ENCODE results near the gene GLIS1. TPM values are rescaled to one million over a fixed set of nuclear protein-coding genes. Genes with fewer than 3 reads are reported as not detected.

The GLIS1 gene
- total RNA-seq, 1 donor from 2014 or later = not detected

- H3K36me3 ChIP-seq = no peaks in the 10 kb centered on the region
- H3K27ac ChIP-seq = no peak overlapping the region
- H3K4me3 ChIP-seq = no peak overlapping the region
- no peaks in the 10 kb centered on the region for H3K27me3 ChIP-seq
- peaks cover 0 to 8% of the 10 kb centered on the region in 2 donors for H3K4me1 ChIP-seq
- DNase-seq (ENCODE audit: low spot score in 2 of 2) = no peak
- intact Hi-C loops (cut with DNase I) = no loop called here
- TF ChIP-seq CTCF (IDR thresholded peaks at IDR 0.05) = no peak
- no peaks in the 10 kb centered on the region for H3K9me3 ChIP-seq
These were observed 232.5 kb downstream of the GLIS1 start for GRCh38 chr1:53506355-53507050.

GRCh38 chr1:53505891-53506290 lies 233.1 kb downstream of the GLIS1 start:
- intact Hi-C loops (cut with DNase I) = no loop called here
- TF ChIP-seq CTCF (IDR thresholded peaks at IDR 0.05) = no peak
- no peaks in the 10 kb centered on the region for H3K36me3 ChIP-seq
- H3K9me3 ChIP-seq = no peaks in the 10 kb centered on the region
- peaks cover 0 to 2% of the 10 kb centered on the region in 2 donors for H3K4me1 ChIP-seq
- H3K4me3 ChIP-seq = no peak overlapping the region
- DNase-seq (ENCODE audit: low spot score in 2 of 2) = no peak
- no peak overlapping the region for H3K27ac ChIP-seq
- no peaks in the 10 kb centered on the region for H3K27me3 ChIP-seq

- intact Hi-C loops (cut with DNase I) = no loop called here
- Histone ChIP-seq H3K4me3 (no peak overlapping the region), H3K27ac (no peak overlapping the region), H3K27me3 (no peaks in the 10 kb centered on the region), H3K9me3 (no peaks in the 10 kb centered on the region), H3K4me1 (no peaks in the 10 kb centered on the region), H3K36me3 (no peaks in the 10 kb centered on the region)
- DNase-seq (ENCODE audit: low spot score in 2 of 2) = no peak
- no peak for TF ChIP-seq CTCF (IDR thresholded peaks at IDR 0.05)
These were observed 233.6 kb downstream of the GLIS1 start for GRCh38 chr1:53505401-53505800.

- intact Hi-C loops (cut with DNase I) = no loop called here
- no peak for DNase-seq (ENCODE audit: low spot score in 2 of 2)
- Histone ChIP-seq H3K4me1 (no peaks in the 10 kb centered on the region), H3K4me3 (no peak overlapping the region), H3K27me3 (no peaks in the 10 kb centered on the region), H3K27ac (no peak overlapping the region), H3K36me3 (no peaks in the 10 kb centered on the region), H3K9me3 (no peaks in the 10 kb centered on the region)
- TF ChIP-seq CTCF (IDR thresholded peaks at IDR 0.05) = no peak
These were observed 234.1 kb downstream of the GLIS1 start for GRCh38 chr1:53504901-53505300.

GRCh38 chr1:53503433-53504217 lies 235.3 kb downstream of the GLIS1 start:
- Histone ChIP-seq H3K27ac (no peak overlapping the region), H3K9me3 (no peaks in the 10 kb centered on the region), H3K36me3 (no peaks in the 10 kb centered on the region), H3K27me3 (no peaks in the 10 kb centered on the region), H3K4me3 (no peak overlapping the region), H3K4me1 (no peaks in the 10 kb centered on the region)
- intact Hi-C loops (cut with DNase I) = no loop called here
- DNase-seq (ENCODE audit: low spot score in 2 of 2) = no peak
- TF ChIP-seq CTCF (IDR thresholded peaks at IDR 0.05) = no peak
